ENCODE data around the gene DDX25.

- TF ChIP-seq CTCF (IDR thresholded peaks at IDR 0.05) = no peak
- no peak for TF ChIP-seq POLR2A (IDR thresholded peaks at IDR 0.05)
Measured at GRCh38 chr11:125935618-125936199, 31.4 kb downstream of the DDX25 start.
